ENCODE data around the gene PLEKHG4B. TPM values are rescaled to one million over a fixed set of nuclear protein-coding genes. Genes with fewer than 3 reads are reported as not detected.

PLEKHG4B gene
- total RNA-seq, 2 experiments from 2014 or later, result 0.06 TPM; not detected in 1

DNA sequence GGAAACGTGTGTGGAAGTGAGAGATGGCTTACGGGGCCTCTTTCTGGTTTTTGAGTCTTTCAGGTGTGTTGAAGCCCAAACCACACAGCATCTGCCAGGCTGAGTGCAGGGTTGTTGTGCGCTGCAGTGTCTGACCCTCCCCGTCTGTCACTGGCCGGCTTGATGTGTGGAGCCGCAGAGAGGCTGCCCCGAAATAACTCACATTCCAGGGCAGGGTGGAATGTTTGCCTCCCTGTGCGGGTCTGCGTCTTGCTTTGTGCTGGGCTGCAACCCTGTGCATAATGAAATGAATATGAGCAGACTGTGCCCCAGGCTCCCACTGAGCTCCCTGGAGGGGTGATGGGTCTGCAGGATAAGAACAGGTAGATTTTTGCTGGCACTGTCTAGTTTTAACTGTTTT lies 9.9 kb upstream of the PLEKHG4B start:
- H3K9me3 Mint-ChIP-seq, result no peaks in the 10 kb centered on the region
- no peak overlapping the region for H3K4me3 Mint-ChIP-seq
- H3K4me1 Mint-ChIP-seq, result no peaks in the 10 kb centered on the region
- H3K36me3 Mint-ChIP-seq, result no peaks in the 10 kb centered on the region
- H3K27me3 Mint-ChIP-seq, result peaks cover 7% of the 10 kb centered on the region
- DNase-seq, result no peak
- H3K27ac Mint-ChIP-seq, result no peak overlapping the region

DNA sequence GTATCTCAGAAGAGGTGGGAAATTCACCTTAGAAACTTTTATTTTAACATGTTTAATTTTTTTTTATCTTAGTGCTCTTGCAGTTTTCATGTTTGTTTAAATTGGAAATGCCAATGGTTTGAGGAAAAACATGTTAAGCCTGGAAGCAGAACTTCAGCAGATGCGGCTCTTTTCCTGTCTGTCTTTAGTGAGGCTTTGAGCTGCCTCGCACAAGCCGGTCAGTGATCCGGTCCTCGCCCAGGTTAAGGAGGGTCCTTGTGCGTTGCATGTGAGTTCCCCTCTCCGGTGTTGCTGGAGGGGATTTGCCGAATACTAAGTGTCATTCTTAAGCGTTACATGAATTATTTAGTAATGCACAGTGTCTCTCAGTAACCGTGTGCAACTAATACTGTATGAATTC lies 9.4 kb upstream of the PLEKHG4B start:
- Mint-ChIP-seq H3K4me1 (no peaks in the 10 kb centered on the region), H3K36me3 (no peaks in the 10 kb centered on the region), H3K9me3 (no peaks in the 10 kb centered on the region), H3K27me3 (peaks cover 11% of the 10 kb centered on the region), H3K4me3 (no peak overlapping the region), H3K27ac (no peak overlapping the region)
- DNase-seq, result no peak

DNA sequence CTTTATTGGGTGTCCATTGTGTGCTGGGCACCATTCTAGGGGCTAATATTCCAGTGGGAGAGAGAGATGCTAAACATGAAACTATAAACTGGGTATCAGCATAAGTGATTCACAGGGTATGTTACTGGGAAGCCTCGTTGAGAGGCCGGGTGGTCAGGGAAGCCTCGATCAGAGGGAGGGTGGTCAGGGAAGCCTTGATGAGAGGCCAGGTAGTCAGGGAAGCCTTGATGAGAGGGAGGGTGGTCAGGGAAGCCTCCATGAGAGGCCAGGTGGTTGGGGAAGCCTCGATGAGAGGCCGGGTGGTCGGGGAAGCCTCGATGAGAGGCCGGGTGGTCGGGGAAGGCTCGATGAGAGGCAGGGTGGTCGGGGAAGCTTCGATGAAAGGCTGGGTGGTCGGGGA lies 8.9 kb upstream of the PLEKHG4B start:
- no peak for DNase-seq
- Mint-ChIP-seq H3K9me3 (no peaks in the 10 kb centered on the region), H3K27me3 (peaks cover 16% of the 10 kb centered on the region), H3K27ac (no peak overlapping the region), H3K36me3 (no peaks in the 10 kb centered on the region), H3K4me3 (no peak overlapping the region), H3K4me1 (no peaks in the 10 kb centered on the region)

DNA sequence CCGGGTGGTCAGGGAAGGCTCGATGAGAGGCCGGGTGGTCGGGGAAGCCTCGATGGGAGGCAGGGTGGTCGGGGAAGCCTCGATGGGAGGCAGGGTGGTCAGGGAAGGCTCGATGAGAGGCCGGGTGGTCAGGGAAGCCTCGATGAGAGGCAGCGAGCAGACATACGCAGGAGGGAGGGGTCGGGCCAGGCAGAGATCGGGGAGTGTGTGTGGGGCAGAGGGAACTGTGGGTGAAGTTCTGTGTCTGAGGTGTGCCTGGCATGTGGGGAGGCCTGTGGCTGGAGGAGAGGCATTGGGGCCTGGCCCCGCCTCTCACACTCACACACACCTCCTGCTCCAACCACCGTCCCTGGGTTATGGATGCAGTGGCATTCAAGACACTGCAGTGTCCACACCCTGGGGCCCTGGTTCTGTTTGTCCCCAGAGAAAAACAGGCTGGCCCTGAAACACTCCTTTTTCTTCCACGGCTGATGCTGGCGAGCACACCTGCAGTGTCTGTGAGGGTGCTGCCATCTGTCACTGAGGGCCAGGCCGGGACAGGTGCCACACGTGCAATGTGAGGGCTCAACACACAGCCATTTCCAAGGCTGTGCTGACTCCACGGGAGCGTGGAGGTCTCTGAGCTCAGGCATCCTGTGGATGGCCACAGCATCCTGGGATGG lies 6.5 kb upstream of the PLEKHG4B start:
- no peak overlapping the region for H3K27ac Mint-ChIP-seq
- no peak for DNase-seq
- no peak overlapping the region for H3K4me3 Mint-ChIP-seq
- no peaks in the 10 kb centered on the region for H3K36me3 Mint-ChIP-seq
- H3K27me3 Mint-ChIP-seq, result peaks cover 38% of the 10 kb centered on the region
- H3K4me1 Mint-ChIP-seq, result no peaks in the 10 kb centered on the region
- no peaks in the 10 kb centered on the region for H3K9me3 Mint-ChIP-seq

DNA sequence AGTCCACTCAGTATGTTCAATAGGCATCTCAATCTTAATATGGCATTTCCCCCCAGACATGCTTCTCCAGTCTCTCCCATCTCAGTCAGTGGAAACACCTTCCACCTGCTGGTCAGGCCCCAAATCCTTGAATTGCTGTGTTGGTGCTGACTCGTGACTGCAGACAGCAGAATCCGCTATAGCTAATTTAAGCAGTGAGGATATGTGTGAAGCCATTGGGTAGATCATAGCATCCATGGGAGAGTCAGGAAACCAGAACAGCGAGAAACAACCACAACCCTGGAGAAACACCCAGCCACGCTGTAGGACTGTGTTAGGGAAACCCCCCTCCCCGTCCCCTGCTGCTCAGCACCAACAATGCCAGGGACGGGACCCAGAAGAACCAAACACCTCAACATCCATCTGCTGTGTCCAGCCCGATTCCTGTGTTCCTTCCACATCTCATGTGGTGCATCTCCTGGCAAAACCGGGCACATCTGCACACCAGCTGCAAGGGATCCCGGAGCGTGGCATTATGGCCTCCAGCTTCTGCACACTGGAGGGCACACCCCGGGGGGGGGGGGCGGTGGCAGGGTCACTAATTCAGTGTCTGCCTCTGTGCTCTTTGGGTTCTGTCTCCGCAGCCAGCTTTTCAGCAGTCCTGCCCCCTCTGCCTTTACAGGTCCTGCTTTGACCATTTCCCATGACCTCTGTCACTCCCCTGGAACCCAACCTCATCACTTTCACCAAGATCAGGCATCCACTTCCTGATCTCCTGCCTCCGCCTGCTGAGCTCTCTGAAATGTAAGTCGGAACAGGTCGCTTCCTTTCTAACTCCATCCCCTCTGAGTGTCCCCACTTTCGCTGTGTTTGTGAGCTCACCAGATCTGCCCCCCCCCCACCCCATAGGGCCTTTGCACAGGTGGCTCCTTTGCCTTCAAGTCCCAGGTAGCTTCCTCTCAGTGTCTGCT lies 2.4 kb upstream of the PLEKHG4B start:
- DNase-seq, result no peak
- Mint-ChIP-seq H3K9me3 (no peaks in the 10 kb centered on the region), H3K27me3 (peaks cover 76% of the 10 kb centered on the region), H3K4me1 (peaks cover 3% of the 10 kb centered on the region), H3K36me3 (no peaks in the 10 kb centered on the region), H3K27ac (no peak overlapping the region), H3K4me3 (peak overlapping the region; percentile 9)

DNA sequence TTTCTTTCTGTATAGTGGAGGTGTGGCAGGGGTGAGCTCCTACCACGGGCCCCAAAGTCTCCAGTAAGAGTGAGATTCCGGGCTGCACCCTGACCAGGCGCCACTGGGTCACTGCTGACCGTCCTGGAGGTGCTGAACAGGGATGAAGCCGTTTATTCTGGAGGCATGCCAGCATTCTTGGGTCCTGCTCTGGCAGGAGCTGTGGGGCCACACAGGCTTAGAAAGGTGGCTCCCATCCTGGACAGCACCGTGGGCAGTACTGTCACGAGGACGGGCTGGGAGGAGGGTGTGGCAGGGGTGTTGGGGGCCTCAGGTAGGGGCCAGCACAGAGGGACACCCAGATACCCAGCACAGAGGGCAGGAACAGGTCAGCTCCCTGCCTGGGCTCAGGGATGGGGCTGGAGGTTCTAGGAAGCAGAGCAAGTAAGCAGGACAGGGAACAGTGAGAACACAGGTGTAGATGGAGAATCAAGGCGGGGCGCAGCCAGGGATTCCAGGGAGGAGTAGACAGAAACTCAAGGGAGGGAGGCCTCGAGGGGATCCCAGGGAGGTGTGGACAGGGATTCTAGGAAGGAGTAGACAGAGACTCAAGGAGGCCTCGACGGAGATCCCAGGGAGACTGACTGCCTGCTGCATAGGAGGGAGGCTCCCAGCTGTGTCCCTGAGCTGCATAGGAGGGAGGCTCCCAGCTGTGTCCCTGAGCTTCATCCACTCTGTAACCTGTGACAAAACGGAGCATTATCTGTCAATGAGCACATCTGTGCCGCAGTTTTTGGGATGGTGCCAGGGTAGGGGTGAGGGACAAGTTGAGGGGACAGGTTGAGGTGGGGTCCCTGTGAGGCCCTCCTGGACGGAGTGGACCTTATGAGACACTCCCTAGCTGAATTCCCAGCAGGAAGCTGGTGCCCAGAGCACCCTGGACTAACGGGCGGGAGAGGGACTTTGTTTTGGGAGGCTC lies 1.1 kb upstream of the PLEKHG4B start:
- H3K4me3 Mint-ChIP-seq, result peak overlapping the region; percentile 53
- H3K27ac Mint-ChIP-seq, result no peak overlapping the region
- DNase-seq, result no peak
- no peaks in the 10 kb centered on the region for H3K9me3 Mint-ChIP-seq
- H3K36me3 Mint-ChIP-seq, result no peaks in the 10 kb centered on the region
- H3K4me1 Mint-ChIP-seq, result peaks cover 3% of the 10 kb centered on the region
- peaks cover 77% of the 10 kb centered on the region for H3K27me3 Mint-ChIP-seq

DNA sequence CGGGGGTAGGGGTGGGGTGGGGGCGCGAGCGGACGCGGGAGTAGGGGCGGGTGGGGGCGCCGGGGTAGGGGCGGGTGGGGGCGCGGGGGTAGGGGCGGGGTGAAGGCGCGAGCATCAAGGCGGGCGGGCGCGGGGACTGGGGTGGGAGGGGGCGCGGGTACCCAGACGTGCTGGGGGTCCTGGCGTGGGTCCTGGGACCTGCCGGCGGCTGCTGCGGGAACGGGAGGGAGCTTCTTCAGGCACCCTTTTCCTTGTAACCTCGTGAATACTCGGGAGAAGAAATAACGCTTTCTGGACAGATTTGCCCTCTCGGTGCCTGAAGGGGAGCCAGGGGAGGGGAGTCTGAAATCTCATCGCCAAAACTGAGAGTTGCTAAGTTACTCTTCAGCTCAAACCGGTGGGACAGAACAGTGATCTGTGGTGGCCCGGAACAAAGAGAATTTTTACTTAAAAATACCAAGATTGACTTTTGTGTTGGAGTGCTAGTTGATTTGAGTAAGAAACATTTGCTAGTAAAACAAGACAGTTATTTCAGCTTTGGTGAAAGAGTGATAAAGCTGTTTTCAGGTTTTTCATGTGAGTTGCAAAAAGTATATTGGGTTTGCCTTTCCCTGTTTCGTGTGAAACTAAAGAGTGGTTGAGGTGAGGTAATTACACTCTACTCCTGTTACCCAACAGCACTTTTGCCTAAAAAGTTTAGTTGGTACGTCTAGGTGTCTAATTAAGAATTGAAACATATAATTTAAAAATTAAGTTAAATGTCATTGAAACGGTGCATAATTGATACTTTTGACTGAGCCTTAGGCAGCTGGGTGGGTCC lies 643 bp downstream of the PLEKHG4B start:
- no peaks in the 10 kb centered on the region for H3K36me3 Mint-ChIP-seq
- no peak overlapping the region for H3K27ac Mint-ChIP-seq
- H3K9me3 Mint-ChIP-seq, result no peaks in the 10 kb centered on the region
- H3K4me1 Mint-ChIP-seq, result peaks cover 3% of the 10 kb centered on the region
- H3K4me3 Mint-ChIP-seq, result peak overlapping the region; percentile 22
- peaks cover 74% of the 10 kb centered on the region for H3K27me3 Mint-ChIP-seq
- DNase-seq, result no peak

DNA sequence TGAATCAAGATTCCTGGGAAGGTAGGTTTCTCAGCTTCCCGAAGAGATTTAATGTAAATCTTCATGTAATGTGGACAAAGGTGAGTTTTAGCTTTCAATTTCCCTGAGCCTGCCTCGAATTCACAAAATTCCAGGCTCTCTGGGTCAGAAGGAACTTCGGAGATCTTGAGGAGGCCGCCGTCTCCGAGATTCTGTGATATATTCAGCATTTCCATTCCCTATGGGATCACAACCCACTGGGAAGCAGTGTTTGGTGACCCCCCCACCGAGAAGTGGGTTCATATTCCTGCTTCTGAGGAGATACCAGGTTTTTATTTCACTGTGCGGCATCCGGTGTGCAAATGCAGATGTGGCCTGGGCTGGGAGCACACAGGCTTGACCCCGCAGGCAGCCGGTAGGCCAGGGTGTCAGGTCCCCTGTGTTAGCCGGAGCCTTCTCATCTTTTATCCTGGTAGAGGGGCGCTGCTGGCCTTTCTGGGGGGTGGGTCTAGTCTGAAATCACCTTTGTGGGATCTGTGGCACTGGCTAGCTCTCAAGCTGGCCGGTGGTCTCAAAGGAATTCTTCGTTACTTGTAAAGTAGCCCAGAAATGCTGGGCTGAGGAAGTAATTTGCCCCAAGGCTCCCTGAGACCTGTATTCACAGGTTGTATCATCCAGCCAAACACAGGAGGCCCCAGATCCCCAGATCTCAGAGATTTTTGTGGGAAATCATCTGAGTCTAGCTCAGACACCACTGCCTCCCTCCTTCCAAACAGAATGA lies 1.4 kb downstream of the PLEKHG4B start:
- no peak overlapping the region for H3K4me3 Mint-ChIP-seq
- DNase-seq, result no peak
- no peak overlapping the region for H3K27ac Mint-ChIP-seq
- peaks cover 66% of the 10 kb centered on the region for H3K27me3 Mint-ChIP-seq
- H3K36me3 Mint-ChIP-seq, result no peaks in the 10 kb centered on the region
- H3K9me3 Mint-ChIP-seq, result no peaks in the 10 kb centered on the region
- peaks cover 3% of the 10 kb centered on the region for H3K4me1 Mint-ChIP-seq

DNA sequence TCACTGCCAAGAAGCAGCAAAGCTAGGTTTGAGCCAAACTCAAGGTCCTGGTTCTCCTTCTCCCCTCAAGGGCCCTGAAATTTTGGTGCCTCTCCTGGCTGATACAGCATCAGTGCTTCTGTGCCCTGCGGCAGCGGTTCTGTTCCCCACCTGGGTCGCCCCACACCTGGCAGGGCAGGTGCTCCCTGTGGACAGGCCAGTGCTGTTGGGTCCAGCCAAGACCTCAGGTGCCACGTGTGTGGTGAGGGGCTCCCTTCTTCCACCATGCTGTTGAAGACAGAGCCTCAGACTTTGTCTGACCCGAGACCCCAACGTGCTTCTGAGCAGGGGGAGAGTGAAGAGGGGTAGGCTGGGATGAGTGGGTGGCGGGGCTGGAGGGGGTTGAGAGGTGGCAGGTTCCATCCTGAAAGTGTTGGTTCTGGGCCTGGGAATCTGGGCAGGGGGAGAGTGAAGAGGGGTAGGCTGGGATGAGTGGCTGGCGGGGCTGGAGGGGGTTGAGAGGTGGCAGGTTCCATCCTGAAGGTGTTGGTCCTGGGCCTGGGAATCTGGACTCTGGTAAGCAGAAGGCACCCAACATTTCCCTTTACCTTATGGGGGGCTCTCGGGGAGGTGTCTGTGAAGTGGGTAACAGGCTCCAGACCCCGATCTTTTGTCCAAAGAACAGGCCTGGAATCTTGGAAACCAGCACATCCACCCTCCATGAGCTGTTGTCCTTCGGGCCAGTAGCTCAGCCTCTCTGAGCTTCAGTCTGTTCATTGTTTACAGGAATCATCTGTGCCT lies 2.3 kb downstream of the PLEKHG4B start:
- Mint-ChIP-seq H3K36me3 (no peaks in the 10 kb centered on the region), H3K4me3 (no peak overlapping the region), H3K4me1 (peaks cover 3% of the 10 kb centered on the region), H3K9me3 (no peaks in the 10 kb centered on the region), H3K27ac (no peak overlapping the region), H3K27me3 (peaks cover 60% of the 10 kb centered on the region)
- no peak for DNase-seq

DNA sequence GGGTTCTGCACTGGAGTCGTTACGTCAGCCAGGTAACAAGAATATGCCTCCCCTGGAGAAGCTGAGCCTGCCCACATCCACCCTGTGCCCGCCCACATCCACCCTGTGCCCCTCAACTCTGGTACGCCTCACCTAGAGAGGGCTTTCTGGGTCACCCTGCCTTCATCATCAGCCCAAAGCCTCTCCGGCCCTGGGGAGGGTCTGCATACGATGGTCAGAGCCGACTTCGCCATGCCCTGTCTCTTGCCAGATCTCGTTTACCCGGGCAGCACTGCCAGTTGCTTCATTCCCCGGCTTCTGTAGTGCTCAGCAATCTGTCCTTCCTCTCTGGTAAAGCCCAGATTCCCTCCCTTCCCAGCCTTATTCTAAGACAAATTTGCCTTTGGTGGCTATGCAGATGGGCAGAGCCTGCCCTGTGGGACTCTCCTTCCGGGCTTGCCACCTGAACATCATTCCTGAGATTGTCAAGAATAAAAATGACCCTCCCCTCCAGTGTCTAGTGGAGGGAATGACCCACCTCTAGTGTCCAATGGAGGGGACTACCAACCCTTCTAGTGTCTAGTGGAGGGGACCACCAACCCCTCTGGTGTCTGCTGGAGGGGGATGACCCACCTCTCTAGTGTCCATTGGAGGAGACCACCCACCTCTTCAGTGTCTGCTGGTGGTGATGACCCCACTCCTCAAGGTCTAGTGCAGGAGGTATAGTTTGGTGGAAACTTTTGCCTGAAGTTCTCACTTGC lies 3.4 kb downstream of the PLEKHG4B start:
- H3K36me3 Mint-ChIP-seq, result no peaks in the 10 kb centered on the region
- DNase-seq, result no peak
- H3K27ac Mint-ChIP-seq, result no peak overlapping the region
- H3K27me3 Mint-ChIP-seq, result peaks cover 57% of the 10 kb centered on the region
- H3K4me3 Mint-ChIP-seq, result no peak overlapping the region
- no peaks in the 10 kb centered on the region for H3K9me3 Mint-ChIP-seq
- H3K4me1 Mint-ChIP-seq, result peaks cover 3% of the 10 kb centered on the region

DNA sequence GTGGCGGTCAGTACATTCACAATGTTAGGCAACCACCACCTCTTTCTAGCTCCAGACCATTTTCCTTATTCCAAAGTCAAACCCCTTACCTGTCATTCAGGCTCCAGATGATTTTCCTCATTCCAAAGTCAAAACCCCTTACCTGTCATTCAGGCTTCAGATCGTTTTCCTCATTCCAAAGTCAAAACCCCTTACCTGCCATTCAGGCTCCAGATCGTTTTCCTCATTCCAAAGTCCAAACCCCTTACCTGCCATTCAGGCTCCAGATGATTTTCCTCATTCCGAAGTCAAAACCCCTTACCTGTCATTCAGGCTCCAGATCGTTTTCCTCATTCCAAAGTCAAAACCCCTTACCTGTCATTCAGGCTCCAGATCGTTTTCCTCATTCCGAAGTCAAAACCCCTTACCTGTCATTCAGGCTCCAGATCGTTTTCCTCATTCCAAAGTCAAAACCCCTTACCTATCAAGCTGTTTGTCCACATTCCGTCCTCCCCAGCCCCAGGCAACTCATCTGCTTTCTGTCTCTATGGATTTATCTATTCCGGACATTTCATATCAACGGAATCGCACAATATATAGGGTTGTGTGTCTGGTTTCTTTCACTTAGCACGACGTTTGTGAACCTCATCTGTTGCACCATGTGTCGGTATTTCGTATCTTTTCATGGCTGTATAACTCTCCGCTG lies 5.2 kb downstream of the PLEKHG4B start:
- Mint-ChIP-seq H3K27me3 (peaks cover 40% of the 10 kb centered on the region), H3K4me1 (peaks cover 3% of the 10 kb centered on the region), H3K27ac (no peak overlapping the region), H3K9me3 (no peaks in the 10 kb centered on the region), H3K4me3 (no peak overlapping the region), H3K36me3 (no peaks in the 10 kb centered on the region)
- no peak for DNase-seq

DNA sequence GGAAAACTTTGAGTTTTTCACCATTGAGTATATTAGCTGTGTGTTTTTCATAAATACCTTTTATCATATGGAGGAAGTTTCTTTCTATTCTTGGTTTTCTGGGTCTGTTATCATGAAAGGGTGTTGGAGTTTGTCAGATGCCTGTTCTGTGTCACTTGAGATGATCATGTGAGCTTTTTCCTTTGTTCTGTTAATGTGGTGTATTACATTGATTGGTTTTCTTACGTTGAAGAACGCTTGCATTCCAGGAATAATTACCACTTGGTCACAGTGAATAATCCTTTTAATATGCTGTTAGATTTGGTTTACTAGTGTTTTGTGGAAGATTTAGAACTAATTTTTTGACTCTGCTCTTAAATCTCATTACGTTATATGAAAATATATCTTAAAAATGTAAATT lies 7.8 kb downstream of the PLEKHG4B start:
- no peak overlapping the region for H3K27ac Mint-ChIP-seq
- H3K4me1 Mint-ChIP-seq, result no peaks in the 10 kb centered on the region
- no peaks in the 10 kb centered on the region for H3K36me3 Mint-ChIP-seq
- no peaks in the 10 kb centered on the region for H3K9me3 Mint-ChIP-seq
- H3K27me3 Mint-ChIP-seq, result peaks cover 25% of the 10 kb centered on the region
- no peak for DNase-seq
- H3K4me3 Mint-ChIP-seq, result no peak overlapping the region
